Anterior cingulate cortex (tissue), 58 donors: ENCODE data around the gene CTSD.
"Not testable (repeated sequence)": the region's sequence is repeated elsewhere in the genome, so short reads cannot be mapped to it uniquely, and the experiment has no call there.

Source experiments
- DNase-seq, 58 donors: peaks; one replicate each; lab custom pipeline; 2025; lab: John Stamatoyannopoulos, UW

Gene CTSD

GRCh38 chr11:1763796-1764661 lies at the start of gene CTSD:
Gene CTSD (minus strand): TSS chr11:1763927. CDS start chr11:1763859, 68 bp downstream.
- peak in 57 of 58 donors; percentile 29 to 94 (median 83) for DNase-seq

GRCh38 chr11:1813356-1813755 lies 49.6 kb upstream of the CTSD start:
- DNase-seq, result not testable (repeated sequence)

- DNase-seq, result no peak
These were observed 49.1 kb upstream of the CTSD start for GRCh38 chr11:1812801-1813200.

GRCh38 chr11:1812274-1812673 lies 48.5 kb upstream of the CTSD start:
- no peak for DNase-seq

- DNase-seq, result no peak
These were observed 47.0 kb upstream of the CTSD start for GRCh38 chr11:1810761-1811160.

GRCh38 chr11:1807264-1807995 lies 43.7 kb upstream of the CTSD start:
- DNase-seq, result no peak

- DNase-seq, result no peak
These were observed 41.8 kb upstream of the CTSD start for GRCh38 chr11:1805525-1805924.

GRCh38 chr11:1803835-1804519 lies 40.2 kb upstream of the CTSD start:
- not testable (repeated sequence) for DNase-seq

- DNase-seq, result no peak
These were observed 39.5 kb upstream of the CTSD start for GRCh38 chr11:1803246-1803645.

GRCh38 chr11:1797391-1798125 lies 33.8 kb upstream of the CTSD start:
- no peak for DNase-seq

- DNase-seq, result no peak
These were observed 32.8 kb upstream of the CTSD start for GRCh38 chr11:1796413-1797011.

GRCh38 chr11:1793081-1793480 lies 29.4 kb upstream of the CTSD start:
- no peak for DNase-seq

GRCh38 chr11:1792461-1792860 lies 28.7 kb upstream of the CTSD start:
- no peak for DNase-seq

GRCh38 chr11:1791912-1792311 lies 28.2 kb upstream of the CTSD start:
- DNase-seq, result no peak

GRCh38 chr11:1786466-1786865 lies 22.7 kb upstream of the CTSD start:
- no peak for DNase-seq

- DNase-seq, result no peak
These were observed 22.2 kb upstream of the CTSD start for GRCh38 chr11:1785749-1786413.

GRCh38 chr11:1784761-1785650 lies 21.3 kb upstream of the CTSD start:
- no peak for DNase-seq
